GM18873 (cell line): ENCODE results near the gene DCTN2.
A peak's percentile ranks its signal among the peaks of the same experiment; 100 is the strongest.
"Not testable (repeated sequence)": the region's sequence is repeated elsewhere in the genome, so short reads cannot be mapped to it uniquely, and the experiment has no call there.

Experiments
- ATAC-seq: cut with Tn5 transposase; IDR thresholded peaks from one replicate; pipeline ENCODE4 v1.9.1; 2021; ENCODE audit warnings: mild to moderate bottlenecking, moderate library complexity, moderate number of reproducible peaks; ENCODE audit not compliant: unreplicated experiment, low FRiP score

Gene DCTN2

DNA sequence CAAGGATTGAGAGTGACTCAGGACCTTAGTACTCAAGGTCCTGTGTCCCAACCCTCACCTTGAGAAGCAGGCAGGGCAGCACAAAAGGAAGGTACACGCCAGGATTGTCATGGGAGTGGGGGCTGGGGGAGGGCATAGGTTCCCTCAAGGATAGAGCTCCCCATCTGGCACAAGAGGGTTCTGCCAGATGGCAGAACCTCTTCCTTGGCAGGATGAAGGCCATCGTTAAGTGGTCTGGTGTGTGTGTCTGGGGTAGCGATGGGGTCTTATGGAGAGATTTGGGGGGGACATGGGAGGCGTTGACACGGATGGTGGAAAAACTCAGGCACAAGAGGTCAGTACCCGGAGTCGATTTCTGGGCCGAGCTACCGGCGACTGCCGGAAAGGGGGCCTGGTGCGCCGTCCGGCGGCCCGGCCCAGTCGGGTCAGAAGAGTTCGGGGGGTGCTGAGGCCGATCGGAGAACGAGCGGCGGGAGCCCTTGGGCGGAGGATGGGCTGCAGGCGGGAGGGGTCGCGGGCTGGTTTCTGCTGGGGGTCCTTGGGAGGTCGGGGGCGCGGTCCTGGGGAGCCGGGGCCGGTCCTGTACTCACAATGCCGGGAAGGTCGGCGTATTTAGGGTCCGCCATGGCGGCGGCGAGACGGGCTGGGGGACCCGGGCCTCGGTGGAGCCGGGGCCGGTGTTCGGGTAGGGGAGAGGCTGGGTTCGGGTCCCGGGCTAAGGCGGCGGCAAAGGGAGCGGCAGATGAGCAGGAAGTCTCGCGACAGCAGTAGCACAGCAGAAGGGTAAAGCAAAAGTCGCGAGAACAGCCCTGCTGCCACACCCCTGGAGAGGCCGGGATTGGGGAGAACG lies at the start of gene DCTN2:
Gene DCTN2, minus strand, starts transcription at position 755 of the 850 bp plus-strand sequence. Its CDS starts 129 bp downstream, at position 626.
- peak; percentile 99 for ATAC-seq

DNA sequence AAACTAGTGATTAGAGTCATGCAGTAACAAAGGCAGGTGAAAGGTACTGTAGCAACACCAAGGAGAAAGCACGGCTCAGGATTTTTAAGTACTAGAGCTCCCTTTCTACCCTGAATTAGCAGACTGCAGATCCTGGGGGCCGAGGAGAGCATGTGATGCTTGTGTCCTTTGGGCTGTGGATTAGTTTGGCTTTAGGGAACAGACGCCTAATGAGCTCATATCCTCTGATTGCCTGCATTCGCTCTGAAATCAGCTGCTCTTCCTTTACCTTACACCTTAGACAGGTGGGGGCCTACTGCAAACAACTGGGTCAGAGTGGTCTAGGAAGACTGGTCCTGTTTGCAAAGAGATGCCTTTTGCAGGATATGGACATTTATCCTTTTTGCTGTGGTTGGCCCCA lies 46.2 kb upstream of the DCTN2 start:
- ATAC-seq: no peak

DNA sequence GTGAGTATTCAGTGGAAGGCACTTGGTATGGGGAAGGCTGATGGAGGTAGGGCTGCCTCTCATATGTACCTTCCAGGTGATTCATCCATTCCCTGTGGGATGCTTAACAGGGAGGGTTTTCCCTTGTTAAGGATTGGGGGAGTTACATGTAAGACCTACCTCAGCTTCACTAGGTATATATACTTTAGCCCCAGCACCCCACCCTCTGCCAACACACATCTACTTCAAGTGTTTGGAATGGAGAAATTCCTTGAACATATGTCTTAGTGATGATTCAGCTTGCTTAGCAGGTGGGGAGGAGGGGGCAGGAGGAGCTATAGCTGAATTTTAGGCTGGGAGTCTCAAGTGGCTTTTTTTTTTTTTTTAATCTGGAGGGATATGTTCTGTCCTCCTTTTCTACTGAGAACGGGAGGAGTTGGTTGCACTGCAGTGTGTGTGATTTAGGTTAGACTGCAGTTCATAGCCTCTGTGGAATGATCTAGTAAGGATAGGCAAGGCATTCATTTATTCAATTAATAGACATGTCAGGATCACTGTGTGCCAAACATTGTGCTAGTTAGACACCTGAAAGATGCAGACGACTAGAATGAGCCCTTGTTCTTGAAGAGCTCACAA lies 45.7 kb upstream of the DCTN2 start:
- no peak for ATAC-seq

DNA sequence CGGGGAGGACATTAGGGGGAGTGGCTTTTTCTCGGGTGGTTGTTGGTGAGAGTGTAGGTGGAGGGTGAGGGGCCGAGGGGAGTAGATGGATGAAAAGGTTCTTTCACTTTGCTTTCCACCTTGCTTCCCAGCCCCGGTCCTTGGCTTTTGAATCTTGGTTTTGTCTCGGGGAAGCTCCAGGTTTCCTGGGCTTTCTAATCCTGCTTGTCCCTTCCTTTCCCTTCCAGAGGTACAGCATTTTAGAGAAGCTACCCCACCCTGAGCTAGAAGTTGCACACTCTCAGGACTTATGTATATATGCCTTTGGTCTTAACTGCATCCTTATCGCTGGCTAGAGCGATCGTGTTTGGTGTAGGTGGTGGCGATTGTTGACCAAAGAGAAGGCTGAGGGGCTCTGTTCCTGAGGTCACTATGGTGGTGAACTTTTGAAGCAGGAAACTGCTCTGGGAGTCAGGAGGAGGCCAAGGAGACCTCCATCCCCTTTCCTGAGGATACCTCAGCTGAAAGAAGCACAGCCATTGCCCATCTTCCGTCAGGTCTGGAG lies 44.9 kb upstream of the DCTN2 start:
- no peak for ATAC-seq

DNA sequence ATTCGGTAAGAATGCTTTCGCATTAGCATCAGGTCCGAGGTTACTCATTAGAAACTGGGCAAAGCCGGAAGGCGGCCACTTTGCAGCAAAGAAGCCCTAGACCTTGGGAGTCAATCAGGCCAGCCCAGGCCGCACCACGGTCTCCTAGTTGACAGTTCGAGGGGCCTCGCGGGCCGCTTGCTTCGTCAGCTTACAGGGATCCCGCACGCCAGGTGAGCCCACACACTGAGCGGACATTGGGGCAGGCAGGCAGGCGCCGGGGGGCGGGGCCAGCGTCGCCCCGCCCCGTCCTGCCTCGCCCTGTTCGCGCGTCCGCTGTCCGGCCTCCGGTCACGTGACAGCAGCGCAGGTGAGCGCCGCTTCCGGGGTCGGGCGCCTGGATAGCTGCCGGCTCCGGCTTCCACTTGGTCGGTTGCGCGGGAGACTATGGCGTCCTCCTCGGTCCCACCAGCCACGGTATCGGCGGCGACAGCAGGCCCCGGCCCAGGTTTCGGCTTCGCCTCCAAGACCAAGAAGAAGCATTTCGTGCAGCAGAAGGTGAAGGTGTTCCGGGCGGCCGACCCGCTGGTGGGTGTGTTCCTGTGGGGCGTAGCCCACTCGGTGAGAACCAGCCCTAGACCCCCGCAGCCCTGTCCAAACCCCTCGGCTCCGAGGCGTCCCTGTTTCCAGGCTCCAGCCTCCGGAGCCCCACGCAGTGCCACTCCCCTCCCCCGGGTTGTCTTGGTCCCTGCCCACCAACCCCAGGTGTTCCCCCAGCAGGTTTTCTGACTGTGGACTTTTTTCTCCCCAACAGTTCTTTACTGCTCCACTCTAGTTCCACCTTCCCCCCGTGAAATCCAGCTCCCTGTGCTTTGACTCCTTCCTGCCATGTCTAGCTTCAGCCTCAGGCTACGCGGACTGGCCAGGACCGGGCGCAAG lies 44.1 kb upstream of the DCTN2 start, which contains the start of gene PIP4K2C:
Gene PIP4K2C, plus strand, starts transcription at position 329 of the 918 bp plus-strand sequence. Its CDS starts 98 bp downstream, at position 427.
- peak; percentile 61 for ATAC-seq

DNA sequence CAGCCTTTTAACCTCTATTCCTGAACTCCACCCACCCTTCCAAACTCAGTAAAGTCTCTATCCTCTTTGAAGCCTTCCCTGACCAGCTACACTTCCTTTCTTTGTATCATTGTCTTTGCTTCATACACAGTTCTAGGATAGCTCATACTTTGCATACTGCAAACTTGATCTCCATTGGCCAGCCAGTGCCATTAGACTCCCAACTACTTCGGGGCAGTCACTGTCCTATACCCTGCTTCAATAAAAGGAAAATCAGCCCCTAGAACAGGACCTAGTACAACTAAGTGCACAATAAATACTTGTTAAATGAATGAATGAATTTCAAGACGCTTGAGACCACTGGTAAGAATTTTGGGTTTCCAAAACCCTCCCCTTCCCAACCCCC lies 43.5 kb upstream of the DCTN2 start:
- ATAC-seq: no peak

DNA sequence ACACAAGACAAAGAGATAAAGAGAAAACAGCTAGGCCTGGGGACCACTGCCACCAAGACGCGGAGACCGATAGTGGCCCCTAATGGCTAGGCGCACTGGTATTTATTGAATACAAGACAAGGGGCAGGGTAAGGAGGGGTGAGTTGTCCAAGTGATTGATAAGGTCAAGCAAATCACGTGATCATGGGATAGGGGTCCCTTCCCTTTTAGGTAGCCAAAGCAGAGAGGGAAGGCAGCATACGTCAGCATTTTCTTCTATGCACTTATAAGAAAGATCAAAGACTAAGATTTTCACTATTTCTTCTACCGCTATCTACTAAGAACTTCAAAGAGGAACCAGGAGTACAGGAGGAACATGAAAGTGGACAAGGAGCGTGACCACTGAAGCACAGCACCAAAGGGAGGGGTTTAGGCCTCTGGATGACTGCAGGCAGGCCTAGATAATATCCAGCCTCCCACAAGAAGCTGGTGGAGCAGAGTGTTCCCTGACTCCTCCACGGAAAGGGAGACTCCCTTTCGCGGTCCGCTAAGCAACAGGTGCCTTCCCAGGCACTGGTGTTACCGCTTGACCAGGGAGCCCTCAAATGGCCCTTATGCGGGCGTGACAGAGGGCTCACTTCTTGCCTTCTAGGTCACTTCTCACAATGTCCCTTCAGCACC lies 42.1 kb upstream of the DCTN2 start:
- not testable (repeated sequence) for ATAC-seq

DNA sequence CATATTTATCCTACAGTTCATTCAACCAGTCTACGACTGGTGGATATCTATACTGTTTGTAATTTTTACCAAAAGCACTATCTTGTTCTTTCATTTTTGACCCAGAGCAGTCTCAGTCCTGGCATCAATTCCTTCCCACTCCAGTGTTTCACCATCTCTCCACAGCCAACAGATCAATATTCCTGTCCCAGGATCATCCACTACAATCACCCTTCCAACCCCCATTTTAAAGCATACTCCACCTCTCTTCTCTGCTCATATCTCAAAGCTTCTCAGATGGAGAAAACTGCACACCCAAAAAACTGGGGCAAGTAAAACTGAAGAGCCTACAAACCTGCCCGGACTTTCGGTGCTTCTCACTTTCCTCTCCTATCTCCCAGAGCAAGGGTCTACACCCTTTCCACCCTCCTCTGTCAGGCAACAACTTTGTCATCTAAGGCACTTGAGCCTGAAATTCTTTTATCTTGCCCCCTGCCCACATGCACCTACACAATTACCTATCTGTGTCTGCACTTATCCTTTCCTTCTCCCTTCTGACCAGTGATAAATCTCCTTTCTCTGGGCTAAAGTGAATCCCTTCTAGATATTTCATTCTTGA lies 39.9 kb upstream of the DCTN2 start:
- ATAC-seq: no peak

DNA sequence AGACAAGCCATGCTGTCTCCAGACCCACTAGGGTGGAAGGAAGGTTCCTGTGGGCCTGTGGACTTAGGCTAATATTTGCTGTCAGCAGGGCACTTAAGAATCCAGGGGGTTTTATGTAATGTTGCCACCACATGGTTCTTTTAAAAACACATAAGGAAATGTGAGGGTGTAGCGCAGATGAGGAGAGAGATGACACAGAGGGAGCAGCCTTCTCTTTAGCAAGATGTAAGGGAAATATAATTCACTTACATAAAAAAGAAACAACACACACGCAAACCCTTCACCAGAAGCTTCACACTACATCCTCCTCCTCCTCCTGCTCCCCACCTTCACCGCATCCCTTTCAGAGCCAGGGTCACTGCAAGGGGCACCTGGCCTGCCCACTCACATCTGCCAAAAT lies 39.1 kb upstream of the DCTN2 start:
- ATAC-seq: no peak

DNA sequence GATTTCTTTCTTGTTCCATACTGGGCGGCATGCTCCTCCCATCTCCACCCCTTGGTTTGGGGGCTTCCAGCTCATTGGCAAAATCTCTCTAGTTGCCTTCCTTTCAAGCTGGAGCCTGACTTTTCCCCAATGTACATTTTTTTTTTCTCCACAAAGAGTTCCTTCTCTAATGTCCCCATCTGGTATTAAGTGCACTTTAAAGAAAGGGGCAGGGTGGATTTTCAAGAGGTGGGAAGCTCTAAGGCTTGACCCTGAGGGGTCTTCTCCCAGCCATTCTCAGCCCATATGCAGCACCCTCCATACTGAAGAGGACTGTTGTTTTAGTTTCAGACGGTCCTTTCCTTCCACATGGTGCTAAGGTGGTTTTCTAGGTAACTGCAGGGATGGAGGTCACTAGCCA lies 38.2 kb upstream of the DCTN2 start:
- no peak for ATAC-seq

DNA sequence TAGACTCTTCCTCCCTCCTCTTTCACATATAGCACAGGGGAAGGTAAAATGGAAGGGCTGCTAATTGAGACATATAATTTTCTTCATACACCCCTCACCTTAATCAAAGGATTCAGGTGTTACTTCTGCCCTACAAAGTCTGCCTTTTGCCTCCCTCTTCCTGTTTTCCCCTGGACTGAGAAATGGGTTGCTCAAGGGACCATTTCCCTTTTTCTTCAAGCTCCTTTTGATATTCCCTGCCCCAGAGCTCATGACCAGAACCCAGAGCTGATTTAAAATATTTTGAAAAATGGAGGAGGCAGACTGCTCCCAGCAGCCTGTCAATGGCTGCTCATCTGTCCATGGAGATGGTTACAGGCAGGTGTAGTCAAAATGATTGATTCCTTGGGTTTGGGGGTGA lies 37.7 kb upstream of the DCTN2 start:
- no peak for ATAC-seq

DNA sequence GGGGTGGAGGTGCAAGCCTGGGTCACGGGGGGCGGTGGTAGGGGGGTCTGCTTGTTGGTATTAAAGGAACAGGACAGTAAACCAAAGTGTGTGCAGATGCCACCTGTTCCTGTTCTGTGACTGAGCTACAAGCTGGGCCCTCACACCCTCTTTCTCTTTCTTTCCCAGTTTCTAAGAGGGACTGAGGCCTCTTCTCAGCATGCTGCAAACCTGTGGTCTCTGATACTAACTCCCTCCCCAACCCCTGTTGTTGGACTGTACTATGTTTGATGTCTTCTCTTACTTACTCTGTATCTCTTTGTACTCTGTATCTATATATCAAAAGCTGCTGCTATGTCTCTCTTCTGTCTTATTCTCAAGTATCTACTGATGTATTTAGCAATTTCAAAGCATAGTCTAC lies 37.1 kb upstream of the DCTN2 start:
- no peak for ATAC-seq

DNA sequence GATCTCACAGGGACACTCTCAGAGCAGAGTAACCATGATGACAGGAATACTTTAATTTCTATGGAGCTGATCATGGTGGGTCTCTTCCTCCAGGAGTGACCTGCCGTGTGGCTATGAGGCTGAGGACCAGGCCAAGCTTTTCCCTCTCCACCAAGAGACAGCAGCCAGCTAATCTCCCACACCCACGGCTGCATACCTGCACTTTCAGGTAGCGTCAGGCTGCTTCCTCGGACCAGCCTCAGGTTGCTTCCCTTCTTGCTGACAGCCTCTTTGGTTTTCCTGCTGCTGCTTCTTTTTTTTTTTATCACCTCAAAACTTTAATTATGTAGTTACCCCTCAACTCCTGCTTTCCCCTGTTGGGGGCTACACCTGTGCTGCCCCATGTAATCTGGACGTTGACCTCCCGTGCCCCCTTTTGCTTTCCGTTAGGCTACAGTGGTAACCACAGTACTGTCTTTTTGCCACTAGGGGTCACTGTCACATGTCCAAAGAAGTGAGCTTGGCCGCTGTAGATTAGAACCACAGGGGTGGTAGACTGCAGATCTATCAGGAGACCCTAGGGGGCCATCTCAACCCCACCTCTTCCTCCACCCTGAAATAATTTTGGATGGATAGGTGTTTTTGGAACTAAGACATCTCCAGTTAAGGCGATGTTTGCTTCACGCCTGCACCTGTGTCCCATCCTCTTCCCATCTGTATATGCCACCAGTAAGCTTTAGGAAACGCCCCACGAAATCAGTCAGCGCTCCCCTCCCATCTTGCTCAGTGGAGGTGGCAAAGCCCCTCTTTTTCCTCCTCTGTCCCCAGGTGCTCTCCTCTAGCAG lies 36.2 kb upstream of the DCTN2 start:
- ATAC-seq: peak; percentile 81

DNA sequence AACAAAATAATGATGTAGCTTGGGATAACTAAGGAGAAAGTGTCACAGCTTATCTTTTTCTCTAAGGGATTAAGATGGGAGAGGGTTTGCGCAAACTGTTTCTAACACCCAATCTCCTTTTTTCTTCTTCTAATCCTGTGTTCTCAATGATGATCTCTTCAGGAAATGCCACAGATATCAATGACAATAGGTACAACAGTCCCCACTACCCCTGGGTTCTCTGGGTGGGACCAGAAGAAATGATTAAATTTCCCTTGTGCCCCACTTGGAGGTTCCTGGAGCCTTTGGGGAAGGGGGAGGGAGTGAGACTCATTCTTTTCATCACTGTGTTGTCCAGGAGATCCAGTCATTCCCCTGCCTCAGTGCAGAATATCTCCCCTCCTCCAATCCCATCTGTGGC lies 35.4 kb upstream of the DCTN2 start:
- no peak for ATAC-seq

DNA sequence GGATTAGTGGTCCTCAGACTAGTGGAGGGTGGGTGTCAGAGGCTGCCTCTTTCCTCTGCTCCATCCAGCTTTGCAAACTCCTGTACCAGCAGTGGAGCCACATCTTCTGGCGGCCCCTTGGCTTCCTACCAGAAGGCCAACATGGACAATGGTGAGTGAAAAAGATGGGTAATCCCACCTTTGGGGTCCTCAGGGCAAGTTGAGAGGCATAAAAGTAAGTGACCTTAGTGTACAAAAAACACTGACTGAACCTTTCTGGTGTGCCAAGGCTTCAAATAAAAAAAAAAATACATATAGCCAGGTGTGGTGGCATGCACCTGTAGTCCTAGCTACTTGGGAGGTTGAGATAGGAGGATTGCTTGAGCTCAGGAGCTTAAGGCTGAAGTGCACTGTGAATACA lies 34.8 kb upstream of the DCTN2 start:
- no peak for ATAC-seq

DNA sequence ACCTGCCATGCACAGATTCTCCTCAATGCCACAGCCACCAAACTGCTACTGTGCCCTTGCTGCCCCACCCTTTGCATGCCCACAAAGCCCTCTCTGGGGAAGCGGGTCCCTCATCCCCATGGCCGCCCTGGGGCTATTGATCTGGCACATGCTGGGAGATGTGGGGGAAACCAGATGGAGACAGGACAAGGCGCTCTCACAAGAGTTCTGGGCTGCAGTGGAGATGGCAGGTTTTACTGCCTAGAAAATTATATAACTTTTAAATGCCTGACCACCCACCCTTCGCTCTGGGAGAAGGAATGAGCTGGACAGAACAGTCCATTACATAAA lies 33.4 kb upstream of the DCTN2 start:
- no peak for ATAC-seq

DNA sequence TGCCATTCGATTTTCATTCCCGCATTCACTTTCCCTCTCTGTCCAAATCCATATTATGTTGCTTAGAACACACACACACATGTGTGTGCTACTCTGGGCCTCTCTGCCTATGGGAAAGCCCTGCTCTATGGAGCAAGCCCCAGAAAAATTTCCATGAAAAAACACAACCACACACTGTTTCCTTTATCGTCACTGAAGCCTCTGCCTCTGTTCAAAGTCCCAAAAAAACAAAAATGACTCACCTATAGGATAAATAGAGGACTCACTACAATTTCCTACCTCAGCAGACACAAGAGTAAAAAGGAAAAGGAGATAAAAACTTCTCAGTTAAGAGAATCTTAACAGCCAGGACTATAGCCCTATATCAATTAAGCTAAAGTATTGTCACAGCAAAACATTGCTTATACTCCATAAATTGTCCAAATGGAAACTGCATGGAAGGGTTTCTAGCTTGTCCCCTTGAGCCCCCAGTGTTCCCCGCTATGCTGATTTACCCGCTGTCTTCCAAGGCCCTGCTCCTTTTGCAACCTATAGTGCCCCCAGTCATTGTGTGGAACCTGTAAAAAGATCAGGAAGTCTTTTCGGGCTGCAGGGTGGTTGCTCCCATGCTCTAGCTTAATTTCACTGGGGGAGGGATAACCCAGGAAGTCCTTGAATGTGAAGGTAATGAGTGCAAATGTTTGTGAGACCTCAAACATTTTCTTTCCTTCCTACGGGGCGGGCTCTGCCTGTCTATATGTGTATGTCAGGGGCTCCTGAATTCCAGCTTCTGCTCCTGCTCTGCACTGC lies 32.9 kb upstream of the DCTN2 start:
- no peak for ATAC-seq

DNA sequence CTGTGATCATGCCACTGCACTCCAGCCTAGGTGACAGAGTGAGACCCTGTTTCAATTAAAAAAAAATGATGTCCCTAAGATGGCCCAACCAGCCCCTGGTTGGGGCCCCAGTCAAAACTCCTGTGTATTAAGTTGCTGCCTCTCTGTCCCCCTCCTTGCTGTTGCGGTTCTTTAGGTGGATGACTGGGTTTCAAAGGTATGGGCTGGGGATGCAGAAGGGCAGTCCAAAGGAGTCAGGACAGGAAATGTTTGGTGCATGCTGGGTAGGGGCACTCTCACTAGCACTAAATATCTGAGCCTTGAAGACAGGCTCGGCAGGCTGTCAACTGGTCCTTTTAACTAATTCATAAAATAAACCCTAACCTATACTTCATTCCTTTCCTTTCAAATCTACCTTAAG lies 32.0 kb upstream of the DCTN2 start:
- ATAC-seq: no peak
